WI38 (cell line): ENCODE data around the gene SERPINE1.

Source experiments
- H3K4me3 ChIP-seq: 2 replicates; pipeline ENCODE4 v1.5.1; 2011; ENCODE audit warnings: low read depth, mild to moderate bottlenecking, control low read depth, low read length
- CTCF ChIP-seq: IDR thresholded peaks from 2 replicates; pipeline ENCODE4 v1.5.1; 2012; ENCODE audit warnings: low read depth, mild to moderate bottlenecking, control low read depth, low read length

SERPINE1 gene

GRCh38 chr7:101175664-101176063 lies 48.8 kb downstream of the SERPINE1 start:
- no peak overlapping the region for H3K4me3 ChIP-seq
- no peak for TF ChIP-seq CTCF

- no peak for TF ChIP-seq CTCF
- no peak overlapping the region for H3K4me3 ChIP-seq
Measured at GRCh38 chr7:101177644-101178043, 50.7 kb downstream of the SERPINE1 start.

- no peak for TF ChIP-seq CTCF
- no peak overlapping the region for H3K4me3 ChIP-seq
Measured at GRCh38 chr7:101179117-101179516, 52.2 kb downstream of the SERPINE1 start.

GRCh38 chr7:101179713-101180112 lies 52.8 kb downstream of the SERPINE1 start:
- H3K4me3 ChIP-seq = no peak overlapping the region
- TF ChIP-seq CTCF = no peak

GRCh38 chr7:101180130-101180755 lies 53.3 kb downstream of the SERPINE1 start, which contains the start of gene NAT16:
Gene NAT16, minus strand, starts transcription at chr7:101180293. Its CDS starts 5,486 bp downstream, at chr7:101174807.
- no peak for TF ChIP-seq CTCF
- no peak within 1 kb of the TSS for H3K4me3 ChIP-seq

- no peak for TF ChIP-seq CTCF
Measured at GRCh38 chr7:101185258-101185839, 58.4 kb downstream of the SERPINE1 start.

GRCh38 chr7:101186194-101186593 lies 59.3 kb downstream of the SERPINE1 start:
- no peak for TF ChIP-seq CTCF
- H3K4me3 ChIP-seq = no peak overlapping the region

More at GRCh38 chr7:101185258-101185839, 58.4 kb downstream of the SERPINE1 start:
- H3K4me3 ChIP-seq = no peak overlapping the region
